IMR-90 (cell line): ENCODE data around the gene CACNA1D. TPM values are rescaled to one million over a fixed set of nuclear protein-coding genes. Genes with fewer than 3 reads are reported as not detected.

ENCODE experiments used
- ATAC-seq: fragments of 200-7000 bp; cut with Tn5 transposase; 2 replicates; pipeline ENCODE4 v1.9.1; 2020; ENCODE audit warnings: low read depth, mild to moderate bottlenecking, moderate library complexity
- BruUV-seq: library from RNA; stranded (reverse); fragments of 400-500 nt; replicated peaks from 2 replicates; lab custom pipeline; 2021; lab: Mats Ljungman, UMichigan
- CTCF ChIA-PET: fragments of 300-600 bp; formaldehyde crosslinking; extraction: SDS; loops from one replicate; lab custom pipeline; 2021; ENCODE audit warnings: antibody characterized with exemption; lab: Yijun Ruan, JAX
- POLR2A ChIA-PET: fragments of 300-600 bp; sonication (Branson Sonifier 250); formaldehyde crosslinking; loops from one replicate; lab custom pipeline; 2022; ENCODE audit warnings: antibody characterized with exemption; ENCODE audit not compliant: unreplicated experiment; lab: Charles Lee
- DNase-seq: peaks from one replicate; pipeline ENCODE4 v3.0.0; 2013
- H2AFZ ChIP-seq: replicated peaks from 2 replicates; pipeline ENCODE3; 2013; ENCODE audit warnings: low read length, mild to moderate bottlenecking; ENCODE audit not compliant: poor library complexity
- H2AK5ac ChIP-seq: 2 replicates; pipeline ENCODE4 v1.6.1; 2013; ENCODE audit warnings: low read depth, low read length, inconsistent platforms
- H2AK9ac ChIP-seq: replicated peaks from 2 replicates; pipeline ENCODE3; 2013; ENCODE audit warnings: mild to moderate bottlenecking, low read depth, low read length, moderate library complexity; ENCODE audit not compliant: poor library complexity
- H2BK120ac ChIP-seq: 2 replicates; pipeline ENCODE4 v1.6.1; 2013; ENCODE audit warnings: low read depth, low read length, inconsistent platforms
- H2BK15ac ChIP-seq: 3 replicates; pipeline ENCODE4 v1.6.1; 2013; ENCODE audit warnings: low read depth, low read length, inconsistent platforms
- H2BK20ac ChIP-seq: 2 replicates; pipeline ENCODE4 v1.6.1; 2013; ENCODE audit warnings: low read depth, mild to moderate bottlenecking, inconsistent platforms, low read length, moderate library complexity
- H2BK5ac ChIP-seq: 2 replicates; pipeline ENCODE4 v1.6.1; 2013; ENCODE audit warnings: mild to moderate bottlenecking, low read depth, low read length, inconsistent platforms; ENCODE audit not compliant: poor library complexity, severe bottlenecking
- H3K14ac ChIP-seq: replicated peaks from 2 replicates; pipeline ENCODE4 v1.6.1; 2013; ENCODE audit warnings: low read depth, low read length, inconsistent platforms
- H3K18ac ChIP-seq: 2 replicates; pipeline ENCODE4 v1.6.1; 2013; ENCODE audit warnings: low read depth, low read length, control low read depth
- H3K23ac ChIP-seq: 2 replicates; pipeline ENCODE4 v1.6.1; 2013; ENCODE audit warnings: low read depth, low read length, inconsistent platforms
- H3K27ac ChIP-seq: 2 replicates; pipeline ENCODE4 v1.5.1; 2013; ENCODE audit warnings: mild to moderate bottlenecking, control low read depth, low read length; ENCODE audit not compliant: insufficient read depth
- H3K27me3 ChIP-seq: 2 replicates; pipeline ENCODE4 v1.6.1; 2013; ENCODE audit warnings: low read length; ENCODE audit not compliant: control insufficient read depth, insufficient read depth
- H3K36me3 ChIP-seq: 2 replicates; pipeline ENCODE4 v1.6.1; 2013; ENCODE audit warnings: low read length, mixed read lengths; ENCODE audit not compliant: control insufficient read depth, insufficient read depth
- H3K4ac ChIP-seq: 2 replicates; pipeline ENCODE4 v1.6.1; 2013; ENCODE audit warnings: low read depth, low read length, inconsistent platforms
- H3K4me1 ChIP-seq: 2 replicates; pipeline ENCODE4 v1.6.1; 2013; ENCODE audit warnings: low read length, mixed read lengths; ENCODE audit not compliant: control insufficient read depth, insufficient read depth
- H3K4me2 ChIP-seq: 2 replicates; pipeline ENCODE4 v1.6.1; 2013; ENCODE audit warnings: low read depth, mild to moderate bottlenecking, control low read depth, low read length, moderate library complexity
- H3K4me3 ChIP-seq: 2 replicates; pipeline ENCODE4 v1.5.1; 2013; ENCODE audit warnings: low read depth, mild to moderate bottlenecking, control low read depth, low read length, moderate library complexity; ENCODE audit not compliant: insufficient read depth
- H3K56ac ChIP-seq: 2 replicates; pipeline ENCODE4 v1.6.1; 2013; ENCODE audit warnings: low read length, inconsistent platforms; ENCODE audit not compliant: insufficient read depth; ENCODE audit errors: extremely low read depth
- H3K79me1 ChIP-seq, 2 experiments: 2 replicates each; pipeline ENCODE4 v1.6.1; 2013; ENCODE audit warnings: low read length in 2 of 2, inconsistent platforms in 1 of 2, low read depth in 1 of 2
- H3K9ac ChIP-seq: 2 replicates; pipeline ENCODE4 v1.6.1; 2013; ENCODE audit warnings: low read depth, low read length, control low read depth
- H3K9me1 ChIP-seq: 2 replicates; pipeline ENCODE4 v1.6.1; 2013; ENCODE audit warnings: low read length, inconsistent platforms; ENCODE audit not compliant: insufficient read depth
- H3K9me3 ChIP-seq: 2 replicates; pipeline ENCODE4 v1.6.1; 2013; ENCODE audit warnings: low read length; ENCODE audit not compliant: control insufficient read depth, insufficient read depth
- H4K20me1 ChIP-seq: 2 replicates; pipeline ENCODE4 v1.6.1; 2013; ENCODE audit warnings: low read length, inconsistent platforms; ENCODE audit not compliant: insufficient read depth
- H4K5ac ChIP-seq: 2 replicates; pipeline ENCODE4 v1.6.1; 2013; ENCODE audit warnings: mild to moderate bottlenecking, low read depth, low read length, control low read depth
- H4K8ac ChIP-seq, 2 experiments: 2 replicates each; pipeline ENCODE4 v1.6.1; 2013; ENCODE audit warnings: low read depth in 2 of 2, low read length in 2 of 2, control low read depth in 1 of 2, inconsistent platforms in 1 of 2
- H4K91ac ChIP-seq: 2 replicates; pipeline ENCODE4 v1.6.1; 2013; ENCODE audit warnings: low read depth, low read length, inconsistent platforms; ENCODE audit not compliant: insufficient read depth
- BHLHE40 ChIP-seq: fragments of 150-350 bp; IDR thresholded peaks from 2 replicates; pipeline ENCODE4 v1.6.1; 2016; ENCODE audit warnings: mild to moderate bottlenecking, low read depth, low read length
- CEBPB ChIP-seq: IDR thresholded peaks from 2 replicates; pipeline ENCODE4 v1.6.1; 2012; ENCODE audit warnings: low read depth, low read length, improper control_type of control experiment
- CHD1 ChIP-seq: IDR thresholded peaks from 2 replicates; pipeline ENCODE4 v1.6.1; 2012; ENCODE audit warnings: low read depth, low read length, improper control_type of control experiment
- FOS ChIP-seq: fragments of 150-350 bp; IDR thresholded peaks from 2 replicates; pipeline ENCODE4 v1.6.1; 2016; ENCODE audit warnings: low read depth, low read length
- MAFK ChIP-seq: IDR thresholded peaks from 2 replicates; pipeline ENCODE4 v1.6.1; 2012; ENCODE audit warnings: low read depth, low read length, improper control_type of control experiment
- MAZ ChIP-seq: IDR thresholded peaks from 2 replicates; pipeline ENCODE4 v1.6.1; 2012; ENCODE audit warnings: low read depth, mild to moderate bottlenecking, low read length, improper control_type of control experiment, moderate library complexity, borderline replicate concordance
- MXI1 ChIP-seq: IDR thresholded peaks from 2 replicates; pipeline ENCODE4 v1.6.1; 2012; ENCODE audit warnings: low read depth, mild to moderate bottlenecking, low read length, moderate library complexity, borderline replicate concordance
- NFE2L2 ChIP-seq: fragments of 150-350 bp; IDR thresholded peaks from 2 replicates; pipeline ENCODE4 v1.6.1; 2016; ENCODE audit warnings: low read depth, mild to moderate bottlenecking, low read length
- POLR2A ChIP-seq: IDR thresholded peaks from 2 replicates; pipeline ENCODE4 v1.6.1; 2012; ENCODE audit warnings: mild to moderate bottlenecking, low read depth, low read length
- RAD21 ChIP-seq: IDR thresholded peaks from 2 replicates; pipeline ENCODE4 v1.6.1; 2012; ENCODE audit warnings: low read length, improper control_type of control experiment
- RCOR1 ChIP-seq: IDR thresholded peaks from 2 replicates; pipeline ENCODE4 v1.6.1; 2012; ENCODE audit warnings: mild to moderate bottlenecking, low read length, improper control_type of control experiment; ENCODE audit not compliant: insufficient replicate concordance
- RFX5 ChIP-seq: IDR thresholded peaks from 2 replicates; pipeline ENCODE4 v1.8.0; 2012; ENCODE audit warnings: low read depth, mild to moderate bottlenecking, low read length, moderate library complexity
- SMC3 ChIP-seq: fragments of 150-350 bp; IDR thresholded peaks from 2 replicates; pipeline ENCODE4 v1.6.1; 2016; ENCODE audit warnings: low read depth, mild to moderate bottlenecking, antibody characterized with exemption, low read length, moderate library complexity
- WGBS, 2 experiments: methylation state at CpG; one replicate each; pipeline versions ENCODE4 v1.1.5 to v1.1.7; 2013; ENCODE audit warnings: missing lambda C conversion rate in 2 of 2; ENCODE audit not compliant: insufficient read length in 1 of 2; ENCODE audit errors: extremely low coverage in 2 of 2; 5-methylcytosine and 5-hydroxymethylcytosine counted together
- dilution Hi-C: fragments of 300-500 bp; cut with HindIII; formaldehyde crosslinking; loops from one replicate; pipeline ENCODE4 v1.14.3; 2018; ENCODE audit warnings: low sequenced_read_pairs; ENCODE audit not compliant: unreplicated experiment
- in situ Hi-C: fragments of 300-500 bp; cut with MboI; formaldehyde crosslinking; loops from 3 replicates; pipeline ENCODE4 v1.14.3; 2019; ENCODE audit warnings: low sequenced_read_pairs, inconsistent platforms, mixed read lengths
- intact Hi-C: fragments of 100-400 bp; cut with micrococcal nuclease; formaldehyde crosslinking; loops from 2 replicates; pipeline ENCODE4 v1.10.0; 2022
- polyA plus RNA-seq, 3 experiments: library from polyadenylated mRNA; depleted of rRNA; stranded (reverse); fragments of >200 nt; gene quantifications; 2 replicates each; pipeline ENCODE4 v1.2.3, GENCODE V29; 2012; ENCODE audit warnings: low replicate concordance in 1 of 3
- total RNA-seq: library from RNA; depleted of rRNA; stranded (reverse); fragments of >200 nt; gene quantifications from 2 replicates; pipeline ENCODE4 v1.2.3, GENCODE V29; 2012
- TF ChIP-seq, protein P1 (sequence below): fragments of 150-350 bp; IDR thresholded peaks from 2 replicates; pipeline ENCODE4 v1.6.1; 2017; ENCODE audit warnings: mild to moderate bottlenecking, antibody characterized with exemption, low read length, low read depth
- TF ChIP-seq, protein P2 (sequence below): fragments of 150-350 bp; IDR thresholded peaks from 2 replicates; pipeline ENCODE4 v1.6.1; 2016; ENCODE audit warnings: low read depth, mild to moderate bottlenecking, low read length, moderate library complexity, borderline replicate concordance
- TF ChIP-seq, protein P3 (sequence below): conservative IDR thresholded peaks from 2 replicates; pipeline ENCODE4 v1.5.1; 2012; ENCODE audit warnings: mild to moderate bottlenecking, low read depth, low read length, improper control_type of control experiment

CACNA1D gene
- total and polyA plus RNA-seq, 2 of the 4 experiments (the other 2 are of a cell fraction), result 0.07 TPM; not detected in 1

DNA sequence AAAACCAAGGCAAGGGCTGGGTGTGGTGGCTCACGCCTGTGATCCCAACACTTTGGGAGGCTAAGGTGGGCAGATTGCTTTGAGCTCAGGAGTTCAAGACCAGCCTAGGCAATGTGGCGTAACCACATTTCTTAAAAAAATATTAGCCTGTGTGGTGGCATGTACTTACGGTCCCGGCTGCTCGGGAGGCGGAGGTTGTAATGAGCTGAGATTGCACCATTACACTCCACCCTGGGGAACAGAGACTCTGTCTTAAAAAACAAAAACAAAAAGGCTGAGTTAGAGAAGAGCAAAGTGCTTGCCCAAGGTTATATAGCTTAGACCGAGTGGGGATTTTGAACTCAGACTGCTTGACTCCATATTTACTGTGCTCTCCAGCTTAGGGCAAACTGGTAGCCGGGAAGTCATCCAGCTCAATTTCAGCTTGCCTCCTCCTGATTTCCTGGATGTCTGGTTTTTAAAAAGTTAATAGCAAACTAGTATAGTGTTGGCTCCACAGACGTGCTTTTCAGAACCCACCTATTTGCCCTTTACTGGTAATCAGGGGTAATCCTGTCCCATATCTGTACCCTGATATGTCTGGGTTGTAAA, 138.9 kb downstream of the CACNA1D start:
- H3K56ac ChIP-seq, result no peak overlapping the region
- intact Hi-C loops, result no loop called here
- no peaks in the 10 kb centered on the region for H3K9me1 ChIP-seq
- H2AFZ ChIP-seq, result no peak overlapping the region
- CTCF ChIA-PET, result interaction anchor here (0.6 kb wide), 1 partner anchor 25 kb away, joined by 3 read pairs; no protein-coding TSS in a partner anchor
- no peaks in the 10 kb centered on the region for H3K27me3 ChIP-seq
- H3K9me3 ChIP-seq, result no peaks in the 10 kb centered on the region
- H3K18ac ChIP-seq, result no peak overlapping the region
- H2BK120ac ChIP-seq, result no peak overlapping the region
- no peak overlapping the region for H3K27ac ChIP-seq
- H4K8ac ChIP-seq, result no peak overlapping the region
- H2BK5ac ChIP-seq, result no peak overlapping the region
- H2AK5ac ChIP-seq, result no peak overlapping the region
- no peak overlapping the region for H3K4me2 ChIP-seq
- no peaks in the 10 kb centered on the region for H4K20me1 ChIP-seq
- H3K9ac ChIP-seq, result no peak overlapping the region
- no TSS peak for BruUV-seq
- H2BK15ac ChIP-seq, result no peak overlapping the region
- ATAC-seq, result no peak
- TF ChIP-seq, protein P1, sequence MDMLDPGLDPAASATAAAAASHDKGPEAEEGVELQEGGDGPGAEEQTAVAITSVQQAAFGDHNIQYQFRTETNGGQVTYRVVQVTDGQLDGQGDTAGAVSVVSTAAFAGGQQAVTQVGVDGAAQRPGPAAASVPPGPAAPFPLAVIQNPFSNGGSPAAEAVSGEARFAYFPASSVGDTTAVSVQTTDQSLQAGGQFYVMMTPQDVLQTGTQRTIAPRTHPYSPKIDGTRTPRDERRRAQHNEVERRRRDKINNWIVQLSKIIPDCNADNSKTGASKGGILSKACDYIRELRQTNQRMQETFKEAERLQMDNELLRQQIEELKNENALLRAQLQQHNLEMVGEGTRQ, result no peak
- TF ChIP-seq CEBPB (no peak), RFX5 (no peak), FOS (no peak), RCOR1 (no peak), CHD1 (no peak), MAFK (no peak), POLR2A (no peak), MXI1 (no peak), MAZ (no peak), BHLHE40 (no peak), RAD21 (no peak), NFE2L2 (no peak), SMC3 (no peak)
- TF ChIP-seq, protein P2, sequence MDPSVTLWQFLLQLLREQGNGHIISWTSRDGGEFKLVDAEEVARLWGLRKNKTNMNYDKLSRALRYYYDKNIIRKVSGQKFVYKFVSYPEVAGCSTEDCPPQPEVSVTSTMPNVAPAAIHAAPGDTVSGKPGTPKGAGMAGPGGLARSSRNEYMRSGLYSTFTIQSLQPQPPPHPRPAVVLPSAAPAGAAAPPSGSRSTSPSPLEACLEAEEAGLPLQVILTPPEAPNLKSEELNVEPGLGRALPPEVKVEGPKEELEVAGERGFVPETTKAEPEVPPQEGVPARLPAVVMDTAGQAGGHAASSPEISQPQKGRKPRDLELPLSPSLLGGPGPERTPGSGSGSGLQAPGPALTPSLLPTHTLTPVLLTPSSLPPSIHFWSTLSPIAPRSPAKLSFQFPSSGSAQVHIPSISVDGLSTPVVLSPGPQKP, result no peak
- TF ChIP-seq, protein P3, sequence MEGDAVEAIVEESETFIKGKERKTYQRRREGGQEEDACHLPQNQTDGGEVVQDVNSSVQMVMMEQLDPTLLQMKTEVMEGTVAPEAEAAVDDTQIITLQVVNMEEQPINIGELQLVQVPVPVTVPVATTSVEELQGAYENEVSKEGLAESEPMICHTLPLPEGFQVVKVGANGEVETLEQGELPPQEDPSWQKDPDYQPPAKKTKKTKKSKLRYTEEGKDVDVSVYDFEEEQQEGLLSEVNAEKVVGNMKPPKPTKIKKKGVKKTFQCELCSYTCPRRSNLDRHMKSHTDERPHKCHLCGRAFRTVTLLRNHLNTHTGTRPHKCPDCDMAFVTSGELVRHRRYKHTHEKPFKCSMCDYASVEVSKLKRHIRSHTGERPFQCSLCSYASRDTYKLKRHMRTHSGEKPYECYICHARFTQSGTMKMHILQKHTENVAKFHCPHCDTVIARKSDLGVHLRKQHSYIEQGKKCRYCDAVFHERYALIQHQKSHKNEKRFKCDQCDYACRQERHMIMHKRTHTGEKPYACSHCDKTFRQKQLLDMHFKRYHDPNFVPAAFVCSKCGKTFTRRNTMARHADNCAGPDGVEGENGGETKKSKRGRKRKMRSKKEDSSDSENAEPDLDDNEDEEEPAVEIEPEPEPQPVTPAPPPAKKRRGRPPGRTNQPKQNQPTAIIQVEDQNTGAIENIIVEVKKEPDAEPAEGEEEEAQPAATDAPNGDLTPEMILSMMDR, result no peak
- no peak overlapping the region for H3K4me3 ChIP-seq
- no peak overlapping the region for H2BK20ac ChIP-seq
- dilution Hi-C loops, result no loop called here
- POLR2A ChIA-PET, result no interaction called here
- no peak overlapping the region for H2AK9ac ChIP-seq
- in situ Hi-C loops, result no loop called here
- no peak overlapping the region for H3K23ac ChIP-seq
- H3K14ac ChIP-seq, result no peak overlapping the region
- 78% methylated on average over 1 of the region's 9 CpGs; no CpG with 5 or more reads in 1 of the 2 experiments for WGBS, 2 experiments
- DNase-seq, result no peak
- no peaks in the 10 kb centered on the region for H3K79me1 ChIP-seq
- H3K4me1 ChIP-seq, result no peaks in the 10 kb centered on the region
- no peak overlapping the region for H4K5ac ChIP-seq
- no peak overlapping the region for H4K91ac ChIP-seq
- H3K36me3 ChIP-seq, result no peaks in the 10 kb centered on the region
- H3K4ac ChIP-seq, result no peak overlapping the region
